Embryonic facial prominence (tissue), 1 donor: ENCODE data around the gene KIAA1755.

Experiments
- DNase-seq: peaks from one replicate; pipeline ENCODE4 v3.0.0-alpha.2; 2016; ENCODE audit errors: extremely low spot score

Gene KIAA1755

GRCh38 chr20:38219006-38219950, 41.3 kb downstream of the KIAA1755 start:
- no peak for DNase-seq

- DNase-seq = no peak
Observed at GRCh38 chr20:38218566-38218885, 42.0 kb downstream of the KIAA1755 start.

DNA sequence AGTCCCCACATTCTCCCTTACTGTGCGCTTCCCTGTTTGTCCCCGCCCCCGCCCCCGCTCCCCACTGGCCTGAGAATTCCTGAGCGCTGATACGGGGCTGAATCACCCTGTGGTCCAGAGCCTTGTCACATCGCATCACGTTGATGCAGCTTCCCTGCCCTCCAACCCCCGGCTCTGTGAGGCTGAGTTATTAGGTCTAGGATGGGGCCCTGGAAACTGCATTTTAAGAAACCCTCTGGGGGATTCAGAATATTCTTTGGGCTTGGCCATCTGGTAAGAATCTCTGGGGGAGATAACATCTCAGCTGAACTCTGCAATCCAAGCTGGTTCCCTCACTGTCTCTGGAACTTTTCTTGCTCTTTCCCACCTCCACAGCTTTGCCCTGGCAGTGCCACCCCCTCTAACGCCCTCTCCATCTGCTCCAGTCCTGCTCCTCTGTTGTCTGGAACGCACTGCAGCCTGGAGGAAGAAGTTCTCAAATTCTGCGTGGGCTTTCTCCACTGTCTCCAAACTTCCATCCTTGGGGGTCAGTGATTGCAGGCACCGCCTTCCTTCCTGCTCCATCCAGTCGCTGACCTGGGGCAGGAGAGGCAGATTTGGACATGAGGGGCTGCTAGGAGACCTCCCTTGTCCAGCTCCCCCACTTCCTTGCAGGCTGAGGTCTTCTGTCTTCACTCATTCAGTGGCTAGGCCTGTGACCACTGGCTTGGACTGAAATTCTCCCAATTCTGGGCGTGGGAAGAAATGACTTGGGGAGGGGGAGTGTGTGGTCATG, 42.6 kb downstream of the KIAA1755 start:
- DNase-seq = no peak

- DNase-seq = no peak
Observed at GRCh38 chr20:38216746-38217595, 43.6 kb downstream of the KIAA1755 start.

- DNase-seq = no peak
Observed at GRCh38 chr20:38216201-38216600, 44.3 kb downstream of the KIAA1755 start.

- DNase-seq = no peak
Observed at GRCh38 chr20:38215194-38216182, 45.0 kb downstream of the KIAA1755 start.

- no peak for DNase-seq
Observed at GRCh38 chr20:38214256-38215193, 46.0 kb downstream of the KIAA1755 start.

- DNase-seq = no peak
Observed at GRCh38 chr20:38213607-38213940, 47.0 kb downstream of the KIAA1755 start.

- no peak for DNase-seq
Observed at GRCh38 chr20:38212806-38213606, 47.5 kb downstream of the KIAA1755 start.

- DNase-seq = no peak
Observed at GRCh38 chr20:38211200-38212097, 49.1 kb downstream of the KIAA1755 start.

DNA sequence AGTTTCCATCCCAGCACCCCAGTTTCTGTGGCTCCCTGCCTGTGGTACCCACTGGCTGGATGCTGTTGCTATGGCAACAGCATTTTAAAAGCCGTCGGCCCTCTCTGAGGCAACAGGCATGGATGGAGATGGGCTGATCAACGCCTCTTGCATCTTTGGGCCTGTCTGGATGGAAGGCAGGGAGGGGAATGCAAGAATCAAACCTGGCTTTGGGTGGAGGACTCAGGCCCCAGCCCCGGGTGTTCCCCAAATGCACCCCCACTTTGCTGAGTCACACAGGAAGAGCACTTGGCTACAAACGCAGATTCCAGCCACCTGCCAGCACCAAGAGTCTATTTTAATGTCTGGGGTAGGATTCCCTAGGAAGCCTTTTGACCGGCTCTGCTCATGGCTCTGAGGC, 49.8 kb downstream of the KIAA1755 start:
- no peak for DNase-seq

GRCh38 chr20:38209736-38210405, 50.7 kb downstream of the KIAA1755 start:
- no peak for DNase-seq

DNA sequence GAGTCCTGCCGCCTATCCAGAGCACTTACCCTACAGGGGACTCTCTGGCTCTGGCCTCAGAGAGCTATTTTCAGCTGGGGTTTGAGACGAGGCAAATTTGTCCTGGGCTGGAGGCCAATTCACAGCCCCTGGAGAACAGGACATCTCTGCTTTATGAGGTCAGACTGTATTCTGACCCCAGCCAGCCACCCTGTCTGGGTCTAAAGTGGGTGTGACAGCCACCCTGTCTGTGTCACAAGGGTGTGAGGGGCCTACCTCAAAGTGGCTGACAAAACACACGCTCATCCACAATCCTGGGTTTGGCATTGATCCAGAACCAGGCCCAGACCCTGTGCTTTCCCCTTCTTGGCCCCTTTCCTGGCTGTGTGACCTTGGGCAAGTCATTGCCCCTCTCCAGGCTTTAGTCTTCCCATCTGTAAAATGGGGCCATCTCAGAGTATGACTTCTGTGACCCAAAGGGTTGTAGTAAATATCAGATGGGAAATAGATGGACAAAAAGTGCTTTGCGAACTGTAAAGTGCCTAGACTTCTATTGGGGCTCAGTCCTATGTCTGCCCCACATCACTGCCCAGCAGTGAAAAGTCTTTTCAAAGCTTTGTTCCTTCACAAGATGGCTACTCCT, 51.4 kb downstream of the KIAA1755 start:
- no peak for DNase-seq

- DNase-seq = no peak
Observed at GRCh38 chr20:38208523-38208922, 52.0 kb downstream of the KIAA1755 start.

- no peak for DNase-seq
Observed at GRCh38 chr20:38208088-38208487, 52.4 kb downstream of the KIAA1755 start.

- DNase-seq = no peak
Observed at GRCh38 chr20:38207621-38208020, 52.9 kb downstream of the KIAA1755 start.

- DNase-seq = no peak
Observed at GRCh38 chr20:38205001-38205400, 55.5 kb downstream of the KIAA1755 start.
